Glutamatergic neuron (in vitro differentiated cells): ENCODE measurements around the gene BHLHA15. TPM values are rescaled to one million over a fixed set of nuclear protein-coding genes. Genes with fewer than 3 reads are reported as not detected.

Experiments used
- DNase-seq: peaks from one replicate; pipeline ENCODE4 v3.0.0; 2022
- H3K27ac Mint-ChIP-seq: one replicate; pipeline ENCODE4 v1.8.0; 2020; ENCODE audit warnings: mild to moderate bottlenecking, mixed read lengths, inconsistent platforms; ENCODE audit not compliant: unreplicated experiment
- H3K27me3 Mint-ChIP-seq: one replicate; pipeline ENCODE4 v1.8.0; 2020; ENCODE audit warnings: mild to moderate bottlenecking, moderate library complexity, mixed read lengths, inconsistent platforms; ENCODE audit not compliant: unreplicated experiment
- H3K36me3 Mint-ChIP-seq: one replicate; pipeline ENCODE4 v1.8.0; 2020; ENCODE audit warnings: mild to moderate bottlenecking, mixed read lengths, inconsistent platforms; ENCODE audit not compliant: unreplicated experiment
- H3K4me1 Mint-ChIP-seq: one replicate; pipeline ENCODE4 v1.8.0; 2020; ENCODE audit warnings: mild to moderate bottlenecking, low read depth, mixed read lengths, inconsistent platforms; ENCODE audit not compliant: unreplicated experiment
- H3K4me3 Mint-ChIP-seq: one replicate; pipeline ENCODE4 v1.8.0; 2020; ENCODE audit warnings: mild to moderate bottlenecking, mixed read lengths, inconsistent platforms; ENCODE audit not compliant: unreplicated experiment
- H3K9me3 Mint-ChIP-seq: one replicate; pipeline ENCODE4 v1.8.0; 2020; ENCODE audit warnings: mild to moderate bottlenecking, moderate library complexity, mixed read lengths, inconsistent platforms; ENCODE audit not compliant: unreplicated experiment
- total RNA-seq: library from RNA; stranded (reverse); fragmentation: NEBNext Ultra II Directional; extraction: Animal tissue kit (Norgen Biotek cat#: 25700); gene quantifications from one replicate; pipeline ENCODE4 v1.2.1, GENCODE V29; 2021; ENCODE audit not compliant: unreplicated experiment
- TF ChIP-seq, protein P1 (sequence below): fragments of 200-600 bp; sonication (generic); IDR thresholded peaks from one replicate; pipeline ENCODE4 v1.5.0; 2021; ENCODE audit not compliant: partially characterized antibody, unreplicated experiment

Gene BHLHA15
- total RNA-seq, 1 donor from 2014 or later, result not detected

GRCh38 chr7:98242934-98243333 lies 31.7 kb downstream of the BHLHA15 start:
- Mint-ChIP-seq H3K36me3 (peaks cover 6% of the 10 kb centered on the region), H3K27ac (no peak overlapping the region), H3K27me3 (peaks cover 3% of the 10 kb centered on the region), H3K4me1 (peaks cover 1% of the 10 kb centered on the region), H3K4me3 (no peak overlapping the region), H3K9me3 (peaks cover 3% of the 10 kb centered on the region)
- no peak for DNase-seq
- TF ChIP-seq, protein P1, sequence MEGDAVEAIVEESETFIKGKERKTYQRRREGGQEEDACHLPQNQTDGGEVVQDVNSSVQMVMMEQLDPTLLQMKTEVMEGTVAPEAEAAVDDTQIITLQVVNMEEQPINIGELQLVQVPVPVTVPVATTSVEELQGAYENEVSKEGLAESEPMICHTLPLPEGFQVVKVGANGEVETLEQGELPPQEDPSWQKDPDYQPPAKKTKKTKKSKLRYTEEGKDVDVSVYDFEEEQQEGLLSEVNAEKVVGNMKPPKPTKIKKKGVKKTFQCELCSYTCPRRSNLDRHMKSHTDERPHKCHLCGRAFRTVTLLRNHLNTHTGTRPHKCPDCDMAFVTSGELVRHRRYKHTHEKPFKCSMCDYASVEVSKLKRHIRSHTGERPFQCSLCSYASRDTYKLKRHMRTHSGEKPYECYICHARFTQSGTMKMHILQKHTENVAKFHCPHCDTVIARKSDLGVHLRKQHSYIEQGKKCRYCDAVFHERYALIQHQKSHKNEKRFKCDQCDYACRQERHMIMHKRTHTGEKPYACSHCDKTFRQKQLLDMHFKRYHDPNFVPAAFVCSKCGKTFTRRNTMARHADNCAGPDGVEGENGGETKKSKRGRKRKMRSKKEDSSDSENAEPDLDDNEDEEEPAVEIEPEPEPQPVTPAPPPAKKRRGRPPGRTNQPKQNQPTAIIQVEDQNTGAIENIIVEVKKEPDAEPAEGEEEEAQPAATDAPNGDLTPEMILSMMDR, result no peak

- no peaks in the 10 kb centered on the region for H3K36me3 Mint-ChIP-seq
- TF ChIP-seq, protein P1, result no peak
- H3K4me1 Mint-ChIP-seq, result peaks cover 5% of the 10 kb centered on the region
- no peak overlapping the region for H3K4me3 Mint-ChIP-seq
- no peak overlapping the region for H3K27ac Mint-ChIP-seq
- peaks cover 4% of the 10 kb centered on the region for H3K9me3 Mint-ChIP-seq
- DNase-seq, result no peak
- H3K27me3 Mint-ChIP-seq, result peaks cover 4% of the 10 kb centered on the region
Observed at GRCh38 chr7:98244871-98245270, 33.6 kb downstream of the BHLHA15 start.

GRCh38 chr7:98248156-98248555 lies 36.9 kb downstream of the BHLHA15 start:
- H3K9me3 Mint-ChIP-seq, result peaks cover 18% of the 10 kb centered on the region
- peaks cover 11% of the 10 kb centered on the region for H3K4me1 Mint-ChIP-seq
- H3K27ac Mint-ChIP-seq, result no peak overlapping the region
- no peaks in the 10 kb centered on the region for H3K36me3 Mint-ChIP-seq
- peaks cover 14% of the 10 kb centered on the region for H3K27me3 Mint-ChIP-seq
- TF ChIP-seq, protein P1, result no peak
- H3K4me3 Mint-ChIP-seq, result peak overlapping the region; percentile 63
- no peak for DNase-seq

DNA sequence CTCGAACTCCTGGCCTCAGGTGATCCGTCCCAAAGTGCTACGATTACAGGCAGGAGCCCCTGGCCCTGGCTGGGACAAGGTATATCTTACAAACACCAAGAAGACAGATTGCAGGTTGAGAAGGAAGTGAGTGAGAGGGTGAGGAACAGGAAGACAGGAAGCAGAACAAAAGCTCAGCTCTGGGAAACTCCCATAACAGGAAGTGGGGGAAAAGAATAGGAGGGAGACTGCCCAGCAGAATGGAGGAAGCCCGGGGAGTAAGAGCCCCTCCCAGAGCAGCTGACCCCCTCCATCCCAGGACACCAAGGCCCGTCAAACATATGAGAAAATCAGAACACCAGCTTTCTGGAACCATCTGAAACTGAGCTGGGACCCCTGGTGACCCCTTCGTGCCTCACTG lies 37.9 kb downstream of the BHLHA15 start:
- Mint-ChIP-seq H3K27ac (peak overlapping the region; percentile 72), H3K9me3 (peaks cover 18% of the 10 kb centered on the region), H3K36me3 (no peaks in the 10 kb centered on the region), H3K27me3 (peaks cover 14% of the 10 kb centered on the region), H3K4me1 (peaks cover 13% of the 10 kb centered on the region), H3K4me3 (peak overlapping the region; percentile 76)
- TF ChIP-seq, protein P1, result no peak
- DNase-seq, result no peak

DNA sequence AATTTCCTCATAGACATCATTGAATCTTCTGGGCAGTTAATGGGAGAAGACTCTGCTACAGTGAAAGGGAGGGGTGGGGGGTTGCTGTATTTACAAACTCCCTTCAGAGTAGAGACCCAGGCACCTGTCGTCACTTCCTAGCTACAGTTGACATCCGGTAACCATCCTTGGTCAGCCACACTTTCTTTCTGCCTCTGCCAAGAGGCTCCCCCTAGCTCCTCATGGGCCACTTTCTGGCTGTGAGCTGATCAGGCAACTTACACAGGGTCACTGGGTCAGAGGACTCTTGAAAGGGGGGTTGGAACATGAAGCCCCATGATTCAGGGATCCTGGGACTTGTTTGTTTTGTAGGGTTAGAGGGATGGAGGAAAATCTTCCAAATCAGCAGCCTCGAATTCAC lies 39.5 kb downstream of the BHLHA15 start:
- DNase-seq, result no peak
- Mint-ChIP-seq H3K4me3 (peak overlapping the region; percentile 92), H3K27ac (peak overlapping the region; percentile 97)

More for the DNA sequence above, 39.5 kb downstream of the BHLHA15 start:
- Mint-ChIP-seq H3K27me3 (peaks cover 15% of the 10 kb centered on the region), H3K4me1 (peaks cover 13% of the 10 kb centered on the region), H3K9me3 (peaks cover 17% of the 10 kb centered on the region), H3K36me3 (no peaks in the 10 kb centered on the region)
- TF ChIP-seq, protein P1, result no peak
